ENCODE measurements around the gene ASIC3.
"Not testable (repeated sequence)": the region's sequence is repeated elsewhere in the genome, so short reads cannot be mapped to it uniquely, and the experiment has no call there.

Gene ASIC3

DNA sequence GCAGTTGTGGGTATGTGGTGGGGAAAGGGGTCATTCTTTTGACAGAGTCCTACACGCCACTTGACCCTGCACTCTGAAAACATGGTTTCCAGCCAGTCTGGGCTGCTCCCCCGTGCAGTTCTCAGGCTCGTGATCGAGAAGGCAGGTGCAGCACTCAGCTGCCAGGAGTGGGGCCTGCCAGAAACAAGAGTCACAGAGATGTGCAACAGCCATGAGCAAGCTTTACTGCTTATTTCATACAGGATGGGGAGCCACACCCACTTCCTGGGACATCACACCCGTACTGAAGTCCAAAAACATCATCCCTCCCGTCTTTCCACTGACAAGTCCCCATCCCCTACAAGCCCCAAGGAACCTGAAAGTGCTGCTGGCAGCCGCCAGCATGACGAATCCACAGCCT is 33.4 kb upstream of the ASIC3 start:
- DNase-seq: no peak

DNA sequence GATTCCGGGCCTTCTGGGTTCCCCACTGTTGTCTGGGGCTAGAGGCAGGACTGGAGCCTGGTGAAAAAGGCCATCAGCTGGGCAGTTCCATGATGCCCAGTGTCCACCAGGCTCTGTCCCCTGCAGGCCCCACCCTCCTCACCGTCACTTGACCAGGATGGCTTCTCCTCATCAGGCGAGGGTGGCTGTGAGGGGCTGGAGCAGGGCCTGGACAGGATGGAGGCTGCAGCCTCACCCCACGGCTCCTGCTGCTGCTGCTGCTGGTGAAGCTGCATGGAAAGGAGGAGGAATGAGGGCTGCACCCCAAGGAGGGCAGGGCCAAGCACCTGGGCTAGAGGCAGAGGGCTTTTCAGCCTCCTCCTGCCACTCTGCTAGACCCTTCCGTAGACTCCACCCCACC is 32.4 kb upstream of the ASIC3 start:
- DNase-seq: no peak

DNA sequence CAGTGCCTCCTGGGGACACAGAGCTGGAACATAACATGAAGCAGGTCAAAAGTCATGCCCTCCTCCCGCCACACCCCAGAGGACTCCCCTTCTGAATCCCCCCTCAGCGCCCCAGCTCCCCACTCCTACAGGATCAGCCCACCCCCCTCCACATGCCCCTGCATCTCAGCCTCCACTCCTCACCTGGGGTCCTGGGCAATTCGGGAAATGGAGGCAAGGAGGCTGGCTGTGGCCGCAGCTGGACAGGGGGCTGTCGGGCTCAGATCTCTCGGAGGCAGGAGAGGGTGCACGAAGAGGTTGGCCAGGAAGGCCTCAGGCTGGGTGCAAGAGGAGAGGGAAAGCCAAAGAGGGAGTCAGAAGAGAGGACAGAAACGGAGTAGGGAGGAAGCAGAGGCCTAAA is 31.8 kb upstream of the ASIC3 start:
- DNase-seq: no peak

DNA sequence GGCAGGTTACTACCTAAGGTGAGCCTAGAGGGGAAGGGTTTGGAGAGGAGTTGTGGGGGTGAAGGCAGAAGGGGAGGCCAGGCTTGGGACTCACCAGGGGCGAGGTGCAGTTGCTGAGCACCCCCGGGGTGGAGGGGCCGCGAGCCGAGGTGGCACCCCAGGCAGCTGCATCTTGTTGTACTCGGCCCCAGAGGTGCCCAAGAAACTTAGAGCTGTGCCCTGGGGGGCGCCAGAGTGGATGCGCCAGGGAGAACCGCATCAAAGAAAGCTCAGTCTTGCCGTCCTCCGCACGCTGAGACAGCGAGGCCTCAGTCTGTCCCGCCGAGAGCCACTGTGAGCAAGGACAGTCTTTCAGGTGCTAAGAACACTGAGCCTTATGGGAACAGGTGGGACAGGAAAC is 31.4 kb upstream of the ASIC3 start:
- DNase-seq: no peak

GRCh38 chr7:151017370-151017952 is 30.9 kb upstream of the ASIC3 start:
- no peak for DNase-seq

DNA sequence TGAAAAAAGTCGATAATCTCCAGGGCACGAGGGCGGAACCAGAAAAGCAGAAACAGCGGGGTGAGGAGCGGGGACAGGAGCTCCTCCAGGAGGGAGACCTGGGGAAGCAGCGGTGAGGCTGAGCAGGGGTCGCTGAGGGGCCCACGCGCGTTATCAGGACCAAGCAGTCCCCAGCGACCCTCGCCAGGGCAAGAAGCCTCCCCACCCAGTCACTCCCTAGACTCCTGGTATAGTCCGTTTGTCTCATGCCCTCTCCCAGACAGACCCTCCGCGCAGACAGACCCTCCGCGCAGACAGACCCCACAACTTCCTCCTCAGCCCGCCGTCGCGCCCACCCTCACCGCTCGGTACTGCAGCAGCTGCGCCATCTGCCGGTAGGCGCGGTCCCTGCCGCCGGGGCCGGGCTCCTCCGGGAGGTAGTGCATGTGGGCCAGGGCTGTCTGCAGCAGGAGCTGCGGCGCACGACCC is 30.3 kb upstream of the ASIC3 start:
- DNase-seq: peak; percentile 32 to 49

- DNase-seq: no peak
These were observed 29.8 kb upstream of the ASIC3 start for GRCh38 chr7:151018421-151019129.

GRCh38 chr7:151019130-151019447 is 29.2 kb upstream of the ASIC3 start:
- DNase-seq: no peak

- no peak for DNase-seq
These were observed 28.1 kb upstream of the ASIC3 start for GRCh38 chr7:151020231-151020630.

DNA sequence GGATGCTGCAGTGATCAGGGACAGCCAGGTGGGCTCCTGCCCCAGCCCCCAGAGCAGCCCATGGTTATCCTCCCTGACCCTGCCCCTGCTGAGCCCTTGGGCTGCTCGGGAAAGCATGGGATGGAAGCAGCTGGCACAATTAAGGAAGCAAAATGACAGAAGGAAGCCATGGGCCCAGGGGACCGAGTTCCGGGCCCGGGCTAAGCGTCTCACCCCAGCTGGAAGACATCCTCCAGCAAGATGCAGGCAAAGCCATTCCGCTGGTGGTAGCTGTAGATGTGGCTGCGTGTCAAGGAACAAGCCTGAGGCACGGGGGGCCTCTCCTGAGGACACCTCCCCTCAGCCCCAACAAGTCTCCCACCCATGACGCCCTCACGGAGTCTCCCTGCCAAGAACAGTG is 25.1 kb upstream of the ASIC3 start:
- no peak for DNase-seq

DNA sequence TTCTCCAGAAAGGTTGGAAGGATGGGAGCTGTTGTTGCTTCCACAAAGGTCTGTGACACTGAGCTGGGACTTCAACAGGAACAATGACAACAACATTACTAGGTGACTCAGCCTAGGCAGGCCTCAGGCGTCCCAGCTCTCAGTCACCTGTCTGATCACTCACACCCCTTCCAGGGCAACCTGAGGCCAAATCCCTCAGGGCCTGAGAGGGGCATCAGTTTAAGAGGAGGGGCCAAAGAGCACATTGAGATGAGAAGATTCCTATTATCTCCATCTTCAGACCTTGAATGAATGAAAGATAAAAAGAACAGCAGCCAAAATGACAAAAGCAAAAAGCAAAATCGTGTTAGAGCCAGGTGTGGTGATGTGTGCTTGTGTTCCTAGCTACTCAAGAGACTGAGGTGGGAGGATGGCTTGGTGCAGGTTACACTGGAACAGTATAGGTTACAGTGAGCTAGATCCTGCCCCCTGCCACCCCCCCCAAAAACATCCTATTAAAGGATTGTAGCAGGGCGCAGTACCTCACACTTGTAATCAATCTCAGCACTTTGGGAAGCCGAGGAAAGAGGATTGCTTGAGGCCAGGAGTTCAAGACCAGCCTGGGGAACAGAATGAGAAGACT is 23.8 kb upstream of the ASIC3 start, which contains the start of gene ATG9B:
Gene ATG9B, minus strand, starts transcription at position 60 of the 622 bp plus-strand sequence. CDS start 71 bp downstream, outside the sequence.
- DNase-seq: no peak

GRCh38 chr7:151025924-151026671 is 22.2 kb upstream of the ASIC3 start:
- DNase-seq: no peak

GRCh38 chr7:151026771-151027727 is 21.3 kb upstream of the ASIC3 start:
- DNase-seq: not testable (repeated sequence)

- DNase-seq: not testable (repeated sequence)
These were observed 20.6 kb upstream of the ASIC3 start for GRCh38 chr7:151027728-151028130.

DNA sequence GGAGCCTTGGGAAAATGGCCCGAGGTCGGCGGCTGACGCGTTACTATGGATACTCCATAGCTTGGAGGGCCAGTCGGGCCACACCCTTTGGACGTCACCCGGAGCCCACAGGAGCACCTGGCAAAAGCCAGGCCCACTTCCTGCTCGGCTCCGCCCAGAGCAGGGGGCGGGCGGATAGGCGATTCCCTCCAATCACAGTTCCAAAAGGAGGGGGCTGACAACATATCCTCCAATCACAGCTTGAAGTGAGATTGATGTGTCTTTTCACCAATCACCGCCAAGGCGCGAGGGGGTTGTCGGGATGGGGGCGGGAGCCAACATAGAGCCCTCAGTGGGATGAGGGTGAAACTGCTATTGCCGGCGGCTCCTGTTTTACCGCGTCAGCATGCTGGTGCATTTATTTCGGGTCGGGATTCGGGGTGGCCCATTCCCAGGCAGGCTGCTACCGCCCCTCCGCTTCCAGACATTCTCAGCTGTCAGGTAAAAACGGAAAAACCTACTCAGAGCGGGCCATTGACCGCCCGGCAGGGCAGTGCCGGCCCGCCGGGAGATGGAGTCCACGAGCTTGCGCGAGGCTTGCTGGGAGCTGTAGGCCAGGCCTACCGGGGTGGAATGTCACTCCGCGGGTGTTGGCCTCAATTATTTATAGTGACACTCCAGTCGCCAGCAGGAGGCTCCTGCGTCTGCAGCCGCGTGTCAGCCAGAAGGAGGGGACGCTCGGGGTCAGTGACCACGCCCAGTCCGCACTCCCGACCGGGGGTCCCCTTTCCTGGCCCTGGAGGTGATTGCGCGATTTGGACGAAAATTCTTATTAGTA is 20.0 kb upstream of the ASIC3 start, which contains the start of gene ABCB8:
Gene ABCB8, plus strand, starts transcription at position 320 of the 817 bp plus-strand sequence. Its CDS starts 66 bp downstream, at position 386.
- peak; percentile 97 to 98 for DNase-seq

DNA sequence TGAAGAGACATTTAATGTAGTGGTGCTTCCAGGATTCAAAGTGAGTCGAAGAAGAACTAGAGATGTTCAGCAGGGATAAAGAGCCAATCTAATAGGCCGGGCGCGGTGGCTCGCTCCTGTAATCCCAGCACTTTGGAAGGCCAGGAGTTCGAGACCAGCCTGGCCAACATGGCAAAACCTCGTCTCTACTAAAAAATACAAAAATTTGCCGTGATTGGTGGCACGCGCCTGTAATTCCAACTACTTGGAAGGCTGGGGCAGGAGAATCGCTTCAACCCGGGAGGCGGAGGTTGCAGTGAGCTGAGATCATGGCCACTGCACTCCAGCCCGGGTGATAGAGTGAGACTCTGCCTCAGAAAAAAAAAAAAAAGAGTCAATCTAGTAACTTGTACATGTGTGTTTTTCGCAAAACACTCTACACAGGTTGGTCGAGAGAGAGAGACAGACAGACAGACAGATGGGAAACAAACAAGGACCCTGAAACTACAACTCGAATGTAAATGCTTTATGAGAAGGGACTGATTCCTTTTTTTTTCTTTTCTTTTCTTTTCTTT is 19.3 kb upstream of the ASIC3 start:
- no peak for DNase-seq

DNA sequence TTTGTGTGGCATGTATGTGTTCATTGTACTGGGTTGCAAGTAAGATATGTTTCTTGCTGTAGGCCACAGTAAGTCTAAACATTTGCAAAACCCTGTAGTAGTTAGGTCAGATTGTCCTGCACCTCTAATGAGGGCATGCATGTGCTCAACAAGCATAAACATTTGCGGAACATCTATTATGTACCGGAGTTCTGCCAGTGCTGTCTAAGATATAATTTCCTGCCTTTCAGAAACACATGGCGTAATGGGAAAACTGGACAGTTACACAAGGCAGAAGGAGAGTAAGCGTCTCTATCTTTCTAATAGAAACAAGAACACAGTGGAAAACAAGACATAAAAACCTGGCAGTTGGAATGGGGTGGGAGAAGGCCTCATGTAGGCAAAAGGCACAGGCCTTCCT is 17.3 kb upstream of the ASIC3 start:
- DNase-seq: no peak

DNA sequence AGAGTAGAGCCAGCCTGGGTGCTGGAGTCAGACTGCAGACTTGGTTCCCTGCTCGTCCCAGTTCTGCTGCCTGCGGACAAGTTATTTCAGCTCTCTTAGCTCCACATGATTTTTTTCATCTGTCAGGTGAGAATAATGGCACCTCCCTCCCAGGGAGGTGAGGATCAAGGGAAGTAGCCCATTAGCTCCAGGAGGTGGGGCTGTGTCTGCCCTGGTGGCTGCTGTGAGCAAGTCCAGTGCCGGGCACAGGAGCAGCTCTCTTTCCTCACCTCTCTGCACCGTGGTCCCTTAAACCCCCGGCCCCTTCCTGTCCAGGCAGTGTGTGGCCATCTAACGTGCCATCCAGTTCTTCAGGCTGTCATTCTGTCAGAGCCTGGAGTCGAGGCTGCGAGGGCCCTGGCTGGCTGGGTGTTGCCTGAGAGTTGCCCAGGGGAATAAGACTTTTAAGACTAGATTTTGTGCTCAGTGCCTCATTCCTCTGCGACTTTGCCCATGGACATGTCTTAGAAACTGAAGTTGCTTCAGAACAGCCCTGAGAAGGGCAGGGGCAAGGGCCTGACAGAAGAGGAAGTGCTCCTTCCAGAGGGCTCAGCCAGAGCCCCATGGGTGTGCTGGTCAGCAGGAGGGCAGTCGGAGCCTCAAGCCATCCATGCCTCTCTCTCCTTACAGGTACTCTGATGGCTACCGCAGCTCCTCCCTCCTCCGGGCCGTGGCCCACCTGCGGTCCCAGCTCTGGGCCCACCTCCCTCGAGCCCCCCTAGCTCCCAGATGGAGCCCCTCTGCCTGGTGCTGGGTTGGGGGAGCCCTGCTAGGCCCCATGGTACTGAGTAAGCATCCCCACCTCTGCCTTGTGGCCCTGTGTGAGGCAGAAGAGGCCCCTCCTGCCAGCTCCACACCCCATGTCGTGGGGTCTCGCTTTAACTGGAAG is 15.1 kb upstream of the ASIC3 start:
- no peak for DNase-seq

DNA sequence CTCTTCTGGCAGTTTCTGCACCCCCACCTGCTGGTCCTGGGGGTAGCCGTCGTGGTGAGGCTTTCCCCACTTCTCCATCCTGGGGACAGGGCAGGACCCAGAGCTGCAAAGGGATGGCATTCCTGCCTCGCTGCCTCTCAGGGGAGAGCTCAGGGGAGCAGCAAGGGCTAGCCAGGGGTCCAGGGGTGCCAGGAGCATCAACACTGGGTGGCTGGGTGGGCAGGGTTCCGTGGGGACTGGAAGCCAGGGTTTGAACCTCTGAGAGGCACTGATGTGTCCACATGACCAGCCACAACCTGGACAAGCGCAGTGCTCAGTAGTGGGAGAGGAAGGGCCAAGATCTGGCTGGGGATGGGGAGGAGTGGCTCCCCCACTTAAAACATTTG is 14.5 kb upstream of the ASIC3 start:
- no peak for DNase-seq

All from SHP77 (cell line).